Stimulated activated CD8-positive, alpha-beta memory T cell treated with anti-CD3 and anti-CD28 coated beads, Interleukin-4, amount 100 ng/mL, for 48 hours (primary cell): Measurements from ENCODE around the gene ODC1.

Source experiments
- DNase-seq: peaks from one replicate; pipeline ENCODE4 v3.0.0-alpha.2; 2020

The ODC1 gene

DNA sequence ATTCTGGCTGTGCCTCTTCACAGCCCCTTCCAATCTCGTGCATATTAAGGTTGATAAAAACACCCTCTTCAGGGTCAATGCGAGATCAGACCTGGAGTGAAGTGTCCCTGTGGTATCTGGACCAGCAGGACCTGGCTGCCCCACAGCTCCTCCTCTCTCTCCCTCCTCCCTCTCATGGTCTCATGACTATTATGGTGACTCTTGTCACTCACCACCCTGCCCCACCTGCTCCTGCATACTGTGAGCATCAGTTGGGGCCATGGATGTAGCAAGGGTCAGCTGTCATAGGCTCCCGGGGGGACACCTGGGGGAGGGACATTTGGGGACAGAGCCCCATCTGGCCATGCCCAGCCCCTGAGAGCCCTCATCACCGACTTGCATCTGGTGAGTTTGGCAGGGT is 50.2 kb downstream of the ODC1 start:
- no peak for DNase-seq

- no peak for DNase-seq
Observed at GRCh38 chr2:10397297-10397875, 50.7 kb downstream of the ODC1 start.

GRCh38 chr2:10396464-10396863 is 51.7 kb downstream of the ODC1 start:
- no peak for DNase-seq

DNA sequence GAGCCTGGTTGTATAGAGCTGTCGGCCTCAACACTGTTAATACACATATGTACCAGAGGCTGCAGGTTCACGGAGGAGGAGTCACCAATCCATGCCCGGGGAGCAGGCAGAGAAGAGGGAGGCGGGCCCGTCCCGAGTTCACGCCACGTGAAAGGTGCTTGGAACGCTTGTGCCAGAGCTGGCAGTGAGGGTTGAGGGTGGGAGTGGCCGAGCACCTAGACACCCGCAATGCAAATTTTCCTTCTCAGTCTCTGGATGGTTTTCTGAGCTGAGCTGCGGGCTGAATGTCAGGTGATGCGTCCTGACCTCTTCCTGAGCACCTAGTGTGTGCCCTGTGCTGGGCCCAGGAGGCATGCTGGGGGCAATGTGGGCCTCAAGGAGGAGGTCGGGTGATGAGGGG is 52.2 kb downstream of the ODC1 start:
- no peak for DNase-seq

GRCh38 chr2:10393640-10393982 is 54.5 kb downstream of the ODC1 start:
- no peak for DNase-seq

DNA sequence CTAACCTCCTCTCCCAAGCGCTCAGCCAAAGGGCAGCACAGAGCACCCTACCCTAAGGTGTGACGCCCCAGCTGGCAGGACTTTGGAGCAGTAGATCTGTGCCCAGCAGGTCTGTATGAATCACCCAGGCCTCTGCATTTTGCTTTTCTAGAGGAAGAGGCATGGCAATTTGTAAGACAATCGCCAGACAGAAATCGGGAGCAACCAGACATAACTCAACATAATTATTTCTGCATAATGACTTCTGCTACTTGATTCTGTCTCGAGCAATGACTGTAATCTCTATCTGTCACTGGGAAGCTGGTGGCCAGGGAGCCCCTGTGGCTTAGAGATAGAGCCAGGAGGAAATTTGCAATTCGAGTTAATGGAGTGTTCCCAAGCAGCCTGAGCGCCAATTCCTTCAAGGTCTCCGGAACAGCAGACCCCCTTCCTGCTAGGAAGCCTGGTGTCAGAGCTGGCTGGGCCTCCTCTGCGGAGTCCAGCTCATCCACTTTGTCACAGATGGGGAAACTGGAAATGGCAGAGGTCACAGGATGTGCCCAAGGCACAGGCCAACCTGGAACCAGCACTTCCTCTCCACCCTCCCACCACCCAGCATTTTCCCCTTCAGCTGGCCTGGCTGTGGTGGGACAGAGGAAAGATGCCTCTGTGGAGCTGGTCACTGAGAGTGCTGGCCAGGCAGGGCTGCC is 55.0 kb downstream of the ODC1 start:
- no peak for DNase-seq

DNA sequence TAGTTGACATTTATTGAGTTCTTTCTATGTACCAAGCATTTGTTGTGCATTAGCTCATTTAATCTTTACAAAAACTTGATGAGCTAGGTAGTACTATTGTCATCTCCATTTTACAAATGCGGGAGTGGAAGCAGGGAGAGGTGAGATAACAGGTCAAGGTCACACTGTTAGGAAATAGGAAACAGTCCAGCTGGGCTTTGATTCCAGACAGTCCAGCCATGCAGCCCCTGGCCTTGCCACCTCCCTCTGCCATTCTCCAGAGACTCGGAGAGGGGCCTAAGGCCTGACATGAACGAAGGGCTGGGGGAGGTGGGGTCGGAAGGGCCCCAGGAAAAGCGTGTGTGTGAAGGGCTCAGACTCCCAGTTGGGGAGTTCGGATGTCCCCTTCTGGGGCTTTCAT is 55.6 kb downstream of the ODC1 start:
- DNase-seq, result no peak

DNA sequence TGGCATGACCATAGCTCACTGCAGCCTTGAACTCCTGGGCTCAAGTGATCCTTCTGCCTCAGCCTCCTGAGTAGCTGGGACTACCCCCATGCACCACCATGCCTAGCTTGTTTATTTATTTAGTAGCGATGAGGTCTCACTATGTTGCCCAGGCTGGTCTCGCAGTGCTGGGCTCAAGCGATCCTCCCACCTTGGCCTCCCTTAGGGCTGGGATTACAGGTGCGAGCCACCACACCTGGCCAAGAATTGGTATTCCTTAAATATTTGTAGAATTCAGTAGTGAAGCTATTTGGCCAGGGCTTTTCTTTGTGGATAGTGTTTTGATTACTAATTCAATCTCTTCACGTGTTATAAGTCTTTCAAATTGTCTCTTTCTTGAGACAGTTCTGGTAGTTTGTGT is 56.0 kb downstream of the ODC1 start:
- no peak for DNase-seq

DNA sequence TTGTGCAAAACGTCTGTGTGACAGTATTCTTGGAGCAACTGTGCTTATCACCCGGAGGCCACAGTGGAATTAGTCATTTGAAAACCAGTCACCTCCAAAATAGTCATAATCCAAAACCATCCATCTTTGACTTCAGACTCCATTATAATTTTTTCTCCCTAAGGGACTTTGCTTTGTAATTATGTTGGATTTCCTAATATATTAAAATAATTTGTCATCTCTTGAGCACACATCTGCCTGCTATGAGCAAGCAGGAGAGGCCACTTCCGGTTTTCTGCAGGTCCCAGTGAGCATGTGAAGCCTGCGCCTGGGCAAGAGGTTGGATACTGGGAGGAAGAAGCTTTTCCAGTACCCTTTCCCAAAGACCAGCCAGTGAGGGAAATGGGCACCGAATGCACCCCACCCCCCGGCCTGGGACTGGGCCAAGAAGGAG is 57.7 kb downstream of the ODC1 start:
- DNase-seq, result no peak
